Thoracic aorta (tissue), 2 donors: ENCODE results near the gene IMMP1L. TPM values are rescaled to one million over a fixed set of nuclear protein-coding genes. Genes with fewer than 3 reads are reported as not detected.

Experiments used
- ATAC-seq: fragments of 150-250 bp; one replicate; pipeline ENCODE4 v1.8.0; 2017; ENCODE audit warnings: low read depth; ENCODE audit not compliant: insufficient number of reproducible peaks, low FRiP score
- DNase-seq: peaks from one replicate; pipeline ENCODE4 v3.0.0-alpha.2; 2020; ENCODE audit warnings: low spot score
- H3K27ac ChIP-seq, 2 donors: fragments of 200-600 bp; sonication (generic); 1 replicate in 1 of 2; 2 replicates in 1 of 2; pipeline ENCODE4 v1.5.1; 2016; ENCODE audit warnings: mild to moderate bottlenecking in 2 of 2, moderate library complexity in 2 of 2
- H3K27me3 ChIP-seq: fragments of 200-600 bp; sonication (generic); replicated peaks from 2 replicates; pipeline ENCODE4 v1.6.0; 2016; ENCODE audit warnings: mild to moderate bottlenecking; ENCODE audit not compliant: insufficient read depth
- H3K36me3 ChIP-seq: fragments of 200-600 bp; sonication (generic); one replicate; pipeline ENCODE4 v1.5.1; 2016
- H3K4me1 ChIP-seq, 2 donors: fragments of 200-600 bp; sonication (generic); 1 replicate in 1 of 2; 2 replicates in 1 of 2; pipeline versions ENCODE4 v1.5.1 to v1.6.0; 2016; ENCODE audit warnings: low read depth in 2 of 2, mild to moderate bottlenecking in 1 of 2; ENCODE audit not compliant: control insufficient read depth in 1 of 2
- H3K4me3 ChIP-seq: fragments of 200-600 bp; sonication (generic); 2 replicates; pipeline ENCODE4 v1.5.1; 2016; ENCODE audit warnings: mild to moderate bottlenecking
- H3K9me3 ChIP-seq: fragments of 200-600 bp; sonication (generic); 2 replicates; pipeline ENCODE4 v1.5.1; 2016
- total RNA-seq, 2 donors: library from RNA; depleted of rRNA; stranded (reverse); fragments of >200 nt; gene quantifications; one replicate each; pipeline versions ENCODE4 v1.1.0 to v1.2.3, GENCODE V29; 2016
- TF ChIP-seq, protein P1 (sequence below): fragments of 200-600 bp; sonication (generic); IDR thresholded peaks from one replicate; pipeline ENCODE4 v1.5.1; 2019; ENCODE audit warnings: antibody characterized with exemption

The IMMP1L gene
- total RNA-seq, 2 donors from 2014 or later: 8.0 to 13.4 TPM

DNA sequence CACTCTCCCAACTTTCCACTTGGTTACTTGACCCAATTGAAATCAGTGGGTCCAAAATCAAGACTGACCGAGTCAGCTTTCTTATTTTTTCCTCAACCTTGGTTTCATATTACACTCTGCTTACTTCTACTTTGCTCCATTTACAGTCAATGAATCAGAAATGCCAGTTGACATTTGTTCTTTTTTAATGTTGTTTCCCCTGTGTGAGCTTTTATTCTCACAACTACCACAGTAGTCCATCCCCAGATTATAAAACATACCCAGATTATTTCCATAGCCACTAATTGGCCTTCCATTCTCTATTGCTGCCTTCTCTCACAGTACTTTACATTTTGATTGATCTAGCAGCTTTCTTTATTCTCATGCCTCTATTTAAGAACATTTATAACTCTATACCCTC, 89.8 kb downstream of the IMMP1L start:
- ATAC-seq (no peak), DNase-seq (no peak)
- H3K4me1 ChIP-seq: peaks cover 5 to 13% of the 10 kb centered on the region in 2 donors
- H3K4me3 ChIP-seq: no peak overlapping the region
- H3K9me3 ChIP-seq: no peaks in the 10 kb centered on the region
- H3K36me3 ChIP-seq: no peaks in the 10 kb centered on the region
- no peaks in the 10 kb centered on the region for H3K27me3 ChIP-seq
- no peak overlapping the region for H3K27ac ChIP-seq
- TF ChIP-seq, protein P1, sequence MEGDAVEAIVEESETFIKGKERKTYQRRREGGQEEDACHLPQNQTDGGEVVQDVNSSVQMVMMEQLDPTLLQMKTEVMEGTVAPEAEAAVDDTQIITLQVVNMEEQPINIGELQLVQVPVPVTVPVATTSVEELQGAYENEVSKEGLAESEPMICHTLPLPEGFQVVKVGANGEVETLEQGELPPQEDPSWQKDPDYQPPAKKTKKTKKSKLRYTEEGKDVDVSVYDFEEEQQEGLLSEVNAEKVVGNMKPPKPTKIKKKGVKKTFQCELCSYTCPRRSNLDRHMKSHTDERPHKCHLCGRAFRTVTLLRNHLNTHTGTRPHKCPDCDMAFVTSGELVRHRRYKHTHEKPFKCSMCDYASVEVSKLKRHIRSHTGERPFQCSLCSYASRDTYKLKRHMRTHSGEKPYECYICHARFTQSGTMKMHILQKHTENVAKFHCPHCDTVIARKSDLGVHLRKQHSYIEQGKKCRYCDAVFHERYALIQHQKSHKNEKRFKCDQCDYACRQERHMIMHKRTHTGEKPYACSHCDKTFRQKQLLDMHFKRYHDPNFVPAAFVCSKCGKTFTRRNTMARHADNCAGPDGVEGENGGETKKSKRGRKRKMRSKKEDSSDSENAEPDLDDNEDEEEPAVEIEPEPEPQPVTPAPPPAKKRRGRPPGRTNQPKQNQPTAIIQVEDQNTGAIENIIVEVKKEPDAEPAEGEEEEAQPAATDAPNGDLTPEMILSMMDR: no peak

DNA sequence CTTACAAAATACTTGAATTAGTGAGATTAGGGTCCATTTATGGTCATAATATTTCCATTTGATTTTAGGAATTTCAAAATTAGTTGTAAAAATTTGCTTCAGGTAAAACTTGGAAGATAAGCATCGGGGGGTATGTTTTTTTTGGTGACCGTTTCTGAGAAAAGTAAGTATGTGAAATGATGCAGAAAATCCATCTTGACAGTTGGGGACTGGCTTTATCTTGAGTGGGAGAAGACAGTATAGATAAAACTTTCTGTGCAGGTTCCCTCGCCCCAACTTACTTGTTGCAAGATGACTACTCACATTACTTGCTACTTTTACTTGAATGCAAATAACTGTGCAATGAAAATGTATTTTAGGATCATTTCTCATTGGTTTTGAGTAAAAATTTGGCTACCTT, 90.3 kb downstream of the IMMP1L start:
- H3K9me3 ChIP-seq: no peaks in the 10 kb centered on the region
- no peaks in the 10 kb centered on the region for H3K27me3 ChIP-seq
- TF ChIP-seq, protein P1: no peak
- no peak for ATAC-seq
- no peak overlapping the region for H3K4me3 ChIP-seq
- DNase-seq: no peak
- H3K27ac ChIP-seq: no peak overlapping the region
- H3K36me3 ChIP-seq: no peaks in the 10 kb centered on the region
- H3K4me1 ChIP-seq: peaks cover 5 to 13% of the 10 kb centered on the region in 2 donors

DNA sequence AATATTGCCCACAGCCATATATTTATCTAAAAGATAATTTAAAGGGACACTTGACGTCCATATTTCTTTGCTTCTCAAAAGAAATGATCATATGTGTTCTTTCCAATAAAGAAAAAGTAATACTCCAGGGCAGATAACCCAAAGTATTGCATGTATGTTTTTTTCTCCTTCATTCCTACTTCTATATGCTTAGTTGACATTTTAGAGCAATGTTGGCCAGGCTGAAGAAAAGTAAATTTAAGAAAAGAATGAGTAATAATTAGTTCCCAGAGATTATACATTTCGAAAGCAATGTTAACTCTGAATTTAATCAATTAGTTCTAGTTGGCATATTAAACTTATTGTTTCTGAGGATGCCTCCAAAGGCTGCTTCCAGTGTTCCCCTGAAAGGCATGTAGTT, 91.6 kb downstream of the IMMP1L start:
- no peaks in the 10 kb centered on the region for H3K36me3 ChIP-seq
- DNase-seq (no peak), ATAC-seq (no peak)
- H3K27ac ChIP-seq: no peak overlapping the region
- H3K9me3 ChIP-seq: no peaks in the 10 kb centered on the region
- no peaks in the 10 kb centered on the region for H3K27me3 ChIP-seq
- TF ChIP-seq, protein P1: no peak
- H3K4me3 ChIP-seq: no peak overlapping the region
- H3K4me1 ChIP-seq: peaks cover 5 to 13% of the 10 kb centered on the region in 2 donors

DNA sequence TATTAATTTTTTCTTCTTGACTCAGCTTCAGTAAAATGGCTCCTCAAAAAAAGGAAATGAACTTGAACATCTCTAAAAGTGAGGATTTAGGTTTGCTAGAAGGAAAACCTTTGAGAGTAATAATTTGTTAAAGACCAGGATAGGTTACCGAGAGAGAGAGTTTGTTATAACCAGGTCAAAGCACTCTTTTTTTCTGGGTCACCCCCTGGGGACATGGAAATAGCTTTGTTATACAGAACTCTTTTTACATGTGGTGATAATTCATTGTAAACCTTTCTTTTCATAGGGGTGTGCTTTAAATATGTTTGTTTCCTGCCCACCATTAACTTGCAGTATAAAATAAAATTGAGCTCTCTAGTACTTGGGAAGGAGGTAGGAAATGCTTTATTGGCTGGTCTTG, 92.1 kb downstream of the IMMP1L start:
- Histone ChIP-seq H3K27me3 (no peaks in the 10 kb centered on the region), H3K36me3 (no peaks in the 10 kb centered on the region), H3K4me3 (no peak overlapping the region), H3K27ac (no peak overlapping the region), H3K4me1 (peaks cover 5 to 13% of the 10 kb centered on the region in 2 donors), H3K9me3 (no peaks in the 10 kb centered on the region)
- DNase-seq (no peak), ATAC-seq (no peak)
- TF ChIP-seq, protein P1: no peak

DNA sequence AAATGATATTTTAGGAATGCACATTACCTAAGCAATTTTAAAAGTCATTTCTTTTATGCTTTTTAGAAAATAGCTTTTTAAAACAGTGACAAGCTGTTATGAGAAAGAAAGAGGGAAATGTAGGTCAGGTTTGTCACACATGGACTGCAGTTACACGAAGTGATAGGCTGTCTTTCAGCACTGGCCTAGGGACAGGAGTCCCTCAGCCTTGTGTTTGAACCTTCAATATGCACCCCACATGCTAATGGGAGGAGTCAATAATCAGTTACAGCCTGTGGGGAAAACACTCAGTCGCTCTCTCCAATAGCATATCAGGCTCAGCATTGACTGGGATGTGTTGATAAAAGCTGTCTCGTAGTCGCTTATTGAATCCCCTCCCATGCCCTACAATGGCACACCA, 94.0 kb downstream of the IMMP1L start:
- ATAC-seq: no peak
- TF ChIP-seq, protein P1: no peak
- no peaks in the 10 kb centered on the region for H3K9me3 ChIP-seq
- H3K4me3 ChIP-seq: no peak overlapping the region
- no peaks in the 10 kb centered on the region for H3K36me3 ChIP-seq
- H3K4me1 ChIP-seq: peaks cover 5 to 13% of the 10 kb centered on the region in 2 donors
- DNase-seq: no peak
- H3K27me3 ChIP-seq: no peaks in the 10 kb centered on the region
- no peak overlapping the region for H3K27ac ChIP-seq
